SKM-1 (cell line): ENCODE results near the gene SIL1.
A peak's percentile ranks its signal among the peaks of the same experiment; 100 is the strongest.
"Not testable (repeated sequence)": the region's sequence is repeated elsewhere in the genome, so short reads cannot be mapped to it uniquely, and the experiment has no call there.

Experiments used
- DNase-seq: peaks from one replicate; lab custom pipeline; 2025; ENCODE audit not compliant: unreplicated experiment; lab: John Stamatoyannopoulos, UW

The SIL1 gene

GRCh38 chr5:139038613-139039305, 159.4 kb downstream of the SIL1 start:
- DNase-seq, result no peak

GRCh38 chr5:139037732-139038131, 160.4 kb downstream of the SIL1 start:
- no peak for DNase-seq

- DNase-seq, result not testable (repeated sequence)
Measured at GRCh38 chr5:139036332-139036731, 161.8 kb downstream of the SIL1 start.

GRCh38 chr5:139027150-139027549, 171.0 kb downstream of the SIL1 start:
- DNase-seq, result peak; percentile 36

- no peak for DNase-seq
Measured at GRCh38 chr5:139025651-139026050, 172.5 kb downstream of the SIL1 start.

GRCh38 chr5:139023286-139023685, 174.9 kb downstream of the SIL1 start:
- no peak for DNase-seq

- DNase-seq, result no peak
Measured at GRCh38 chr5:139022528-139022927, 175.6 kb downstream of the SIL1 start.

GRCh38 chr5:139021346-139021745, 176.8 kb downstream of the SIL1 start:
- no peak for DNase-seq

- DNase-seq, result no peak
Measured at GRCh38 chr5:139019880-139020279, 178.3 kb downstream of the SIL1 start.

GRCh38 chr5:139019211-139019610, 179.0 kb downstream of the SIL1 start:
- no peak for DNase-seq

GRCh38 chr5:139017624-139018023, 180.5 kb downstream of the SIL1 start:
- no peak for DNase-seq

GRCh38 chr5:139016186-139016585, 182.0 kb downstream of the SIL1 start:
- DNase-seq, result no peak

GRCh38 chr5:139014726-139015125, 183.4 kb downstream of the SIL1 start:
- no peak for DNase-seq

- DNase-seq, result no peak
Measured at GRCh38 chr5:139012176-139012575, 186.0 kb downstream of the SIL1 start.

- not testable (repeated sequence) for DNase-seq
Measured at GRCh38 chr5:139011156-139011555, 187.0 kb downstream of the SIL1 start.

GRCh38 chr5:139004374-139005307, 193.5 kb downstream of the SIL1 start:
- DNase-seq, result no peak

- no peak for DNase-seq
Measured at GRCh38 chr5:138999674-139000073, 198.5 kb downstream of the SIL1 start.

GRCh38 chr5:138998521-138998920, 199.6 kb downstream of the SIL1 start:
- no peak for DNase-seq

GRCh38 chr5:138996120-138996519, 202.0 kb downstream of the SIL1 start:
- DNase-seq, result no peak

GRCh38 chr5:138990986-138991590, 207.1 kb downstream of the SIL1 start:
- no peak for DNase-seq

- DNase-seq, result no peak
Measured at GRCh38 chr5:138989720-138990119, 208.4 kb downstream of the SIL1 start.
